Mesenchymal stem cell (in vitro differentiated cells and primary cell): Measurements from ENCODE around the gene ECI1.

Experiments used
- DNase-seq: peaks from one replicate; pipeline ENCODE4 v3.0.0-alpha.2; 2013
- H2AFZ ChIP-seq: one replicate; pipeline ENCODE4 v1.6.1; 2013; ENCODE audit warnings: low read depth, mild to moderate bottlenecking, control low read depth, inconsistent platforms, low read length, moderate library complexity
- H2AK5ac ChIP-seq: 2 replicates; pipeline ENCODE4 v1.6.1; 2013; ENCODE audit warnings: low read length, moderate library complexity, mild to moderate bottlenecking, inconsistent platforms; ENCODE audit not compliant: severe bottlenecking
- H2BK120ac ChIP-seq: one replicate; pipeline ENCODE4 v1.6.1; 2013; ENCODE audit warnings: low read depth, mild to moderate bottlenecking, inconsistent platforms, low read length, moderate library complexity
- H2BK12ac ChIP-seq, 2 experiments: one replicate each; pipeline ENCODE4 v1.6.1; 2013; ENCODE audit warnings: inconsistent platforms in 2 of 2, low read length in 2 of 2, mild to moderate bottlenecking in 2 of 2, moderate library complexity in 2 of 2, control low read depth in 1 of 2
- H2BK15ac ChIP-seq: one replicate; pipeline ENCODE4 v1.6.1; 2013; ENCODE audit warnings: mild to moderate bottlenecking, low read depth, inconsistent platforms; ENCODE audit not compliant: poor library complexity, severe bottlenecking
- H2BK5ac ChIP-seq: 2 replicates; pipeline ENCODE4 v1.6.1; 2013; ENCODE audit warnings: low read depth, mild to moderate bottlenecking, low read length, control low read depth, inconsistent platforms; ENCODE audit not compliant: poor library complexity, severe bottlenecking
- H3K14ac ChIP-seq, 2 experiments: one replicate each; pipeline ENCODE4 v1.6.1; 2013; ENCODE audit warnings: inconsistent platforms in 2 of 2, low read length in 2 of 2, control low read depth in 1 of 2, mild to moderate bottlenecking in 1 of 2, moderate library complexity in 1 of 2
- H3K18ac ChIP-seq, 2 experiments: one replicate each; pipeline ENCODE4 v1.6.1; 2013; ENCODE audit warnings: inconsistent platforms in 2 of 2, low read length in 2 of 2, control low read depth in 1 of 2, low read depth in 1 of 2, mild to moderate bottlenecking in 1 of 2
- H3K23ac ChIP-seq, 2 experiments: one replicate each; pipeline ENCODE4 v1.6.1; 2013; ENCODE audit warnings: inconsistent platforms in 2 of 2, low read length in 2 of 2, mild to moderate bottlenecking in 2 of 2, moderate library complexity in 2 of 2, control low read depth in 1 of 2
- H3K27ac ChIP-seq: 2 replicates; pipeline ENCODE4 v1.5.1; 2013; ENCODE audit warnings: mild to moderate bottlenecking, moderate library complexity, low read length, control low read depth, inconsistent platforms; ENCODE audit not compliant: poor library complexity, severe bottlenecking
- H3K27me3 ChIP-seq, 2 experiments: 2 replicates each; pipeline versions ENCODE4 v1.6.1 to v1.7.0; 2013; ENCODE audit warnings: low read length in 2 of 2, mild to moderate bottlenecking in 2 of 2, moderate library complexity in 2 of 2, control low read depth in 1 of 2, inconsistent platforms in 1 of 2; ENCODE audit not compliant: control insufficient read depth in 1 of 2, insufficient read depth in 1 of 2
- H3K36me3 ChIP-seq, 2 experiments: 2 replicates each; pipeline versions ENCODE4 v1.6.1 to v1.7.0; 2013; ENCODE audit warnings: low read length in 2 of 2, control low read depth in 1 of 2, inconsistent platforms in 1 of 2, low read depth in 1 of 2, mild to moderate bottlenecking in 1 of 2; ENCODE audit not compliant: insufficient read depth in 2 of 2, control insufficient read depth in 1 of 2
- H3K4ac ChIP-seq, 2 experiments: one replicate each; pipeline ENCODE4 v1.6.1; 2013; ENCODE audit warnings: inconsistent platforms in 2 of 2, low read length in 2 of 2, mild to moderate bottlenecking in 2 of 2, moderate library complexity in 2 of 2, control low read depth in 1 of 2, low read depth in 1 of 2
- H3K4me1 ChIP-seq: 2 replicates; pipeline ENCODE4 v1.6.1; 2013; ENCODE audit warnings: low read depth, low read length, control low read depth; ENCODE audit not compliant: control insufficient read depth, insufficient read depth
- H3K4me2 ChIP-seq: 2 replicates; pipeline ENCODE4 v1.6.1; 2013; ENCODE audit warnings: low read length, mild to moderate bottlenecking, inconsistent platforms; ENCODE audit not compliant: poor library complexity, severe bottlenecking
- H3K4me3 ChIP-seq, 2 experiments: 2 replicates each; pipeline versions ENCODE4 v1.5.1 to v1.7.0; 2013; ENCODE audit warnings: low read length in 2 of 2, mild to moderate bottlenecking in 2 of 2, control low read depth in 1 of 2, low read depth in 1 of 2; ENCODE audit not compliant: insufficient read depth in 1 of 2
- H3K79me1 ChIP-seq: replicated peaks from 2 replicates; pipeline ENCODE4 v1.6.1; 2013; ENCODE audit warnings: mild to moderate bottlenecking, control low read depth, low read length, inconsistent platforms; ENCODE audit not compliant: poor library complexity, severe bottlenecking
- H3K9ac ChIP-seq: 2 replicates; pipeline ENCODE4 v1.7.0; 2013; ENCODE audit warnings: mild to moderate bottlenecking, low read length, moderate library complexity
- H3K9me3 ChIP-seq: 2 replicates; pipeline ENCODE4 v1.7.0; 2013; ENCODE audit warnings: mild to moderate bottlenecking, low read length; ENCODE audit not compliant: control insufficient read depth
- H4K8ac ChIP-seq: one replicate; pipeline ENCODE4 v1.6.1; 2013; ENCODE audit warnings: inconsistent platforms, mild to moderate bottlenecking, low read length, moderate library complexity
- H4K91ac ChIP-seq: one replicate; pipeline ENCODE4 v1.6.1; 2013; ENCODE audit warnings: mild to moderate bottlenecking, low read length, inconsistent platforms
- WGBS: methylation state at CpG from one replicate; pipeline ENCODE4 v1.1.7; 2013; ENCODE audit warnings: mixed read lengths; 5-methylcytosine and 5-hydroxymethylcytosine counted together

Gene ECI1

DNA sequence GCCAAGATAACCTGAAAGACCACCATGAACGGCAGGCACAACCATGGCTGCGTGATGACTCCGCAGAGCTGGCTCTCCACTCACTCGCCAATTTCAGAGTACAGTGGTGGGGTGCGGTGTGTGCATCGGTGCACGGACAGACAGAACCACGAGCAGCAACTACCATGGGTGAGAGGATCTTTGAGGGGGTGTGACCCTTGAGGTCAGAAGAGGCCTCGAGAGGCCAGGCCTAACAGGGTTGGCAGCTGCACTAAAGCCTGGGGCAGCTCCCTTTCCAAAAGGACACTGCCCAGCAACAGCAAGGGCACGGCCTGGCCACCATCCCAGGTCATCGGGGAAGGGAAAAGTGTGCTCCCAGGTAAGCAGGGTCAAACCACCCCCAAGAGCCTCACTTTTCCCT, 1.9 kb upstream of the ECI1 start:
- H3K36me3 ChIP-seq, result peaks cover 60 to 62% of the 10 kb centered on the region in 2 experiments
- no peak overlapping the region for H2BK120ac ChIP-seq
- H3K4me2 ChIP-seq, result no peak overlapping the region
- H3K14ac ChIP-seq, result no peak overlapping the region
- H3K18ac ChIP-seq, result no peak overlapping the region
- H3K27me3 ChIP-seq, result no peaks in the 10 kb centered on the region
- no peak overlapping the region for H3K27ac ChIP-seq
- H2BK5ac ChIP-seq, result no peak overlapping the region
- WGBS, result 90% methylated on average over 9 of the region's 11 CpGs
- no peak overlapping the region for H2AK5ac ChIP-seq
- peaks cover 16% of the 10 kb centered on the region for H3K4me1 ChIP-seq
- no peak overlapping the region for H3K4me3 ChIP-seq
- no peak overlapping the region for H2AFZ ChIP-seq
- H2BK12ac ChIP-seq, result no peak overlapping the region
- H3K23ac ChIP-seq, result no peak overlapping the region
- no peak overlapping the region for H2BK15ac ChIP-seq
- H3K9me3 ChIP-seq, result no peaks in the 10 kb centered on the region
- H4K91ac ChIP-seq, result no peak overlapping the region
- no peak for DNase-seq
- H3K9ac ChIP-seq, result no peak overlapping the region
- H4K8ac ChIP-seq, result no peak overlapping the region
- H3K79me1 ChIP-seq, result peaks cover 21% of the 10 kb centered on the region
- H3K4ac ChIP-seq, result no peak overlapping the region

DNA sequence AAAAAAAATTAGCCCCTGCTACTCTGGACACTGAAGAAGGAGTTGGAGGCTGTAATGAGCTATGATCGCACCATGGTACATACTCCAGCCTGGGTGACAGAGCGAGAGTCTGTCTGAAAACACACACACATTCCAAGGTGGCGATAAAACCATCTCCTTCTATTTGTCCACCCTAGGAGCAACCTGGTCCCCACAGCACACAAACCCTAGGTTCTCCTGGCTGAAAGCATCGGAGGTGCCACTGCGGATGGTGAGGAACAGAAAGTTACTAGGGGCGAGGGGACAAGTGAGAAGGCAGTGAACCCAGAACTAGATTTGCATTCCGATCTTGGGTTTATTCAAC, 1.4 kb upstream of the ECI1 start:
- H4K8ac ChIP-seq, result no peak overlapping the region
- H3K79me1 ChIP-seq, result peaks cover 21% of the 10 kb centered on the region
- H3K18ac ChIP-seq, result no peak overlapping the region
- H3K23ac ChIP-seq, result no peak overlapping the region
- no peak overlapping the region for H2BK5ac ChIP-seq
- H2BK120ac ChIP-seq, result no peak overlapping the region
- H3K4me2 ChIP-seq, result no peak overlapping the region
- no peak overlapping the region for H4K91ac ChIP-seq
- H3K4me1 ChIP-seq, result peaks cover 16% of the 10 kb centered on the region
- H3K27me3 ChIP-seq, result no peaks in the 10 kb centered on the region
- H2AK5ac ChIP-seq, result no peak overlapping the region
- 81% methylated on average over 3 of the region's 7 CpGs for WGBS
- peaks cover 55 to 59% of the 10 kb centered on the region in 2 experiments for H3K36me3 ChIP-seq
- H3K9me3 ChIP-seq, result no peaks in the 10 kb centered on the region
- H2AFZ ChIP-seq, result no peak overlapping the region
- no peak overlapping the region for H3K14ac ChIP-seq
- no peak overlapping the region for H3K4ac ChIP-seq
- no peak overlapping the region for H2BK15ac ChIP-seq
- H2BK12ac ChIP-seq, result no peak overlapping the region
- no peak overlapping the region for H3K4me3 ChIP-seq
- H3K9ac ChIP-seq, result no peak overlapping the region
- DNase-seq, result no peak
- H3K27ac ChIP-seq, result no peak overlapping the region

GRCh38 chr16:2250652-2251295, 613 bp downstream of the ECI1 start:
- Histone ChIP-seq H3K4me1 (peaks cover 16% of the 10 kb centered on the region), H3K36me3 (peaks cover 45 to 50% of the 10 kb centered on the region in 2 experiments), H3K27ac (peak overlapping the region; percentile 56), H3K14ac (no peak overlapping the region), H3K4me3 (peak overlapping the region; percentile 76 to 82), H2BK5ac (no peak overlapping the region), H2BK120ac (peak overlapping the region; percentile 77), H4K91ac (no peak overlapping the region), H3K23ac (no peak overlapping the region), H2BK12ac (no peak overlapping the region), H3K4me2 (peak overlapping the region; percentile 65), H3K79me1 (peaks cover 20% of the 10 kb centered on the region), H3K4ac (peak overlapping the region in 1 of 2 experiments; percentile 47), H3K9me3 (no peaks in the 10 kb centered on the region), H2AK5ac (no peak overlapping the region), H2BK15ac (peak overlapping the region; percentile 48), H3K18ac (peak overlapping the region; percentile 43 to 67), H4K8ac (no peak overlapping the region), H2AFZ (no peak overlapping the region), H3K9ac (peak overlapping the region; percentile 89), H3K27me3 (no peaks in the 10 kb centered on the region)
- peak; percentile 34 for DNase-seq
- WGBS, result 5% methylated on average over 30 of the region's 35 CpGs

DNA sequence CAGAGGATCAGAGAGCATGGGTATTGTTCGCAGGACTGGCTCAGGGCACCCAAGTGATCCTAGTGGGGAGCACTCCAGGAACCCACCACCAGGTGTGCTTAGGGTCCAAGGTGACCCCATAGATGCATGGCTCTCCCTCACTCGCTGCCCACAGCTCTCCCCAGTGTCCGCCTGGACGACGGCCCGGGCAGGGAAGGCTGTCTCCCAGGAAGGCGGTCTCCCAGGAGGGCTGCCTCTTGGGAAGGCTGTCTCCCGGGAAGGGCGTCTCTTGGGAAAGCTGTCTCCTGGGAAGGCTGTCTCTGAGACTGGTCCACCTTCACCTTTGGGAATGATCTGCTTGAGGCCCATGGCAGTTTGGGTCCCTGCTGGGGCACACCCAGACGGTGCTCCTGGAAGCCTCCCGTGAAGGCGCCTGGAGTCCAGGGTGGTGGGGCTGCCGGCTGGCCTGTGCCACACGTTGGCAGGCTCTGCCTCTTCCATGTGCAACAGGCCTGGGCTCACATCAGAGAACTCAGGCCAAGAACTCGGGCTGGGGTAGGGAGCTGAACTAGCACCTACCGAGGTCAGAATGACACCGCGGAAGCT, 5.0 kb downstream of the ECI1 start:
- Histone ChIP-seq H2BK5ac (no peak overlapping the region), H3K36me3 (peaks cover 46 to 48% of the 10 kb centered on the region in 2 experiments), H3K9ac (no peak overlapping the region), H2BK120ac (no peak overlapping the region), H3K9me3 (no peaks in the 10 kb centered on the region), H2AFZ (no peak overlapping the region), H3K18ac (no peak overlapping the region), H2AK5ac (no peak overlapping the region), H3K4me3 (no peak overlapping the region), H3K4me2 (no peak overlapping the region), H4K8ac (no peak overlapping the region), H3K27me3 (no peaks in the 10 kb centered on the region), H3K23ac (no peak overlapping the region), H3K4ac (no peak overlapping the region), H2BK12ac (no peak overlapping the region), H3K79me1 (peaks cover 27% of the 10 kb centered on the region), H4K91ac (no peak overlapping the region), H3K27ac (no peak overlapping the region), H3K4me1 (peaks cover 8% of the 10 kb centered on the region), H2BK15ac (no peak overlapping the region), H3K14ac (no peak overlapping the region)
- DNase-seq, result no peak
- WGBS, result 98% methylated on average over 18 of the region's 18 CpGs
